Fibroblast of skin of back (primary cell): ENCODE measurements around the gene CALN1.
"Not testable (repeated sequence)": the region's sequence is repeated elsewhere in the genome, so short reads cannot be mapped to it uniquely, and the experiment has no call there.

Experiments
- DNase-seq: peaks from one replicate; pipeline ENCODE4 v3.0.0-alpha.2; 2013

Gene CALN1

GRCh38 chr7:72087926-72088325 is 324.2 kb downstream of the CALN1 start:
- DNase-seq: no peak

GRCh38 chr7:72080865-72081510 is 331.1 kb downstream of the CALN1 start:
- no peak for DNase-seq

- no peak for DNase-seq
These were observed 331.8 kb downstream of the CALN1 start for GRCh38 chr7:72080341-72080766.

GRCh38 chr7:72078856-72079255 is 333.3 kb downstream of the CALN1 start:
- DNase-seq: no peak

- no peak for DNase-seq
These were observed 333.8 kb downstream of the CALN1 start for GRCh38 chr7:72078301-72078700.

GRCh38 chr7:72077786-72078185 is 334.4 kb downstream of the CALN1 start:
- DNase-seq: no peak

GRCh38 chr7:72072901-72073300 is 339.2 kb downstream of the CALN1 start:
- DNase-seq: no peak

GRCh38 chr7:72069263-72069662 is 342.9 kb downstream of the CALN1 start:
- no peak for DNase-seq

GRCh38 chr7:72065764-72066163 is 346.4 kb downstream of the CALN1 start:
- DNase-seq: not testable (repeated sequence)

- no peak for DNase-seq
These were observed 347.2 kb downstream of the CALN1 start for GRCh38 chr7:72064916-72065315.

GRCh38 chr7:72063330-72063729 is 348.8 kb downstream of the CALN1 start:
- DNase-seq: no peak

GRCh38 chr7:72062666-72063065 is 349.5 kb downstream of the CALN1 start:
- no peak for DNase-seq

- DNase-seq: no peak
These were observed 352.2 kb downstream of the CALN1 start for GRCh38 chr7:72059925-72060324.

GRCh38 chr7:72058579-72058978 is 353.6 kb downstream of the CALN1 start:
- peak; percentile 7 for DNase-seq

GRCh38 chr7:72057796-72058195 is 354.3 kb downstream of the CALN1 start:
- no peak for DNase-seq

GRCh38 chr7:72057231-72057630 is 354.9 kb downstream of the CALN1 start:
- DNase-seq: no peak

- DNase-seq: no peak
These were observed 356.7 kb downstream of the CALN1 start for GRCh38 chr7:72055426-72055825.

- no peak for DNase-seq
These were observed 358.8 kb downstream of the CALN1 start for GRCh38 chr7:72053292-72053691.

GRCh38 chr7:72048420-72048819 is 363.7 kb downstream of the CALN1 start:
- DNase-seq: no peak

- peak; percentile 49 for DNase-seq
These were observed 369.3 kb downstream of the CALN1 start for GRCh38 chr7:72042855-72043254.

GRCh38 chr7:72040641-72041040 is 371.5 kb downstream of the CALN1 start:
- DNase-seq: no peak

GRCh38 chr7:72039460-72039859 is 372.7 kb downstream of the CALN1 start:
- DNase-seq: no peak

- DNase-seq: no peak
These were observed 374.0 kb downstream of the CALN1 start for GRCh38 chr7:72038022-72038732.

- DNase-seq: peak; percentile 38
These were observed 374.6 kb downstream of the CALN1 start for GRCh38 chr7:72037516-72037915.
